ENCODE results near the gene SLIT3.

SLIT3 gene

GRCh38 chr5:169260896-169261569 lies 39.9 kb downstream of the SLIT3 start:
- DNase-seq = no peak

GRCh38 chr5:169258372-169259000 lies 42.5 kb downstream of the SLIT3 start:
- DNase-seq = no peak

GRCh38 chr5:169256191-169256590 lies 44.7 kb downstream of the SLIT3 start:
- no peak for DNase-seq

- no peak for DNase-seq
Measured at GRCh38 chr5:169253071-169253470, 47.9 kb downstream of the SLIT3 start.

DNA sequence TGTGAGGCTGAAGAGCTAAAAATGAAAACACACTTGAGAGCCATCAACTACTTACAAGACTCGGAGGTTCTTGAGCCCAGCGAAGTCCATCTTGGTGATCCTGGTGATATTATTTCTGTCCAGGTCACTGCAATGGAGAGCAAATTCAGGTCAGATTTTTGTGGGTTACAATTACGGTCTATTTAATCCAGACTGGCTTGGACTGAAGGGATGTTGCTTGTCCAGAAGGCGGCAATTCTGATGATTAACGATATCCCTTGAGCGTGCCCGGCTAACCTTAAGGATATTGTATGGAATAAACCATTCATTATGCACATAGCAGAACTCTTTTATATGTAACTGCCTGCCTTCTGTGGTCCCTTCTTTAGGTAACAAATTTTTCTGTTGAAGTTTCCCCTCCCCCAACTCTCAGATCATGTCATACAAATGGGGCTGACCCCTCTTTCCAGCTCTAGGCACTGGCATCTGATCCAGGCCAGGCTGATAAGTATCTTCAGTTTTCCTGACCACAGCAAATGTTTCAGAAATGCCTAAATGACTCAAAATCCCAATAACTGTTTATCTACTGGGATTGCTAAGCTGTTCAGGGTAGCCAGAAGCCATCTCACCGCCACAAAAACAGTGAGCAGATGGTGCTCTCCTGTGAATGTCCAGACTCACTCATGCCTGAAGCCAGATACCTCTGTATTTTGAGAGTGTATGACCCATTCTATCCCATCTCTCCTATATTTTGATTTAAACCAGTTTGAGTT lies 49.4 kb downstream of the SLIT3 start:
- DNase-seq = no peak

DNA sequence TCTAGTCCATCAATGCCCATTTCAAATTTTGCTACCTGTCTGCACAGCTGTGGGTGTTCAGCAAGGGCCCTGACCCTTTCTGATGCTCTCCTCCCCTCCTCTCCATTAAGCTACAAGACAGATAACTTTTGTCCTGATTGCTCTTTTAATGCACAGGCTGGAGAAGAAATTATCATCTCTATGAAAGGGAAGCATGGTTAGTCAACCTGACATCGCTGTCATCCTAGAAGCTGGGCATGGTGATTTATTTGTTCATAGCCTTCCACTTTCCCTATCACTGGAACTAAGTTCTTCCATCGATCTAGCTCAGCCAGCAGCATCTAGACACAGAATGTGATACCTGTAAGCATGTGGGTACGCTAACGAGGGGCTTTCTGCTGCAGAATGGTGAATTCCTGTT lies 50.1 kb downstream of the SLIT3 start:
- DNase-seq = no peak

DNA sequence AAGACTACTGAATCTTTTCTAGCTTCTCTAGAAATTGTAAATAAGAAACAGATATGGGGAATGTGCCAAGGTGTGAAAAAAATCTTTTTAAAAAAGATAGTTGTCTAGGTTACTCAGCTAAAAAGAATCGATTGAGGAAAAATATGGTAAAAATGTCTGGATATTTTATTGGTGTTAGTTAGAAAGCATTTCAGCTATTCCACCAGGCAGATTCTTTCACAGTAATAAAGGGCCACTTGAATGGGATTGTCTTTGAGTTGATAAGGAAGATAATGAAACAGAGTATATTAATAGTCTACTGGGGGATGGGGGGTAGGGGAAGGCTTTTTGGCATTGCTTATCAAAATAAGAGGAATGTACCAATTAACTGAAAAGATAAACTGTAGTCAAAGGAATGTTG lies 51.9 kb downstream of the SLIT3 start:
- DNase-seq = no peak

DNA sequence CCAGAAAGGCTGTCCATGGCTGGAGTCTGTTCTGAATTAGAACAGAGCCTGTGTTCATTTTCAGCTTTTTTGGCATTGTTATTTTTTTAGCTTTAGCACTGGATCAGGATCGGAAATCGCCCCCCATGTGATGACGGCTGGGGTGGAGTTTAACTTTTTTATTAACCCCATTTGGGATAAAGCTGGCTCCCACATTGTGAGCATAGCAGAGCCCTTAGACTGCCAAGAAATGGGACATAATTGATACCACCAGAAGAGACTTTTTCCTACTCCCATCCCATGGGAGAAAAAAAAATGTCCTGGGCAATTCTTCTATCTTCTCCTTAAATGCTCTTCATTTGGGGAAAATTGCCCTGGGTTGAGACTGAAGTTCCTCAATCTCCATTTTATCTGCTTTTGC lies 52.4 kb downstream of the SLIT3 start:
- DNase-seq = no peak

- DNase-seq = no peak
Measured at GRCh38 chr5:169244812-169245211, 56.1 kb downstream of the SLIT3 start.

- no peak for DNase-seq
Measured at GRCh38 chr5:169243651-169244422, 57.1 kb downstream of the SLIT3 start.

- DNase-seq = no peak
Measured at GRCh38 chr5:169242849-169243186, 58.1 kb downstream of the SLIT3 start.

- no peak for DNase-seq
Measured at GRCh38 chr5:169242175-169242848, 58.6 kb downstream of the SLIT3 start.

DNA sequence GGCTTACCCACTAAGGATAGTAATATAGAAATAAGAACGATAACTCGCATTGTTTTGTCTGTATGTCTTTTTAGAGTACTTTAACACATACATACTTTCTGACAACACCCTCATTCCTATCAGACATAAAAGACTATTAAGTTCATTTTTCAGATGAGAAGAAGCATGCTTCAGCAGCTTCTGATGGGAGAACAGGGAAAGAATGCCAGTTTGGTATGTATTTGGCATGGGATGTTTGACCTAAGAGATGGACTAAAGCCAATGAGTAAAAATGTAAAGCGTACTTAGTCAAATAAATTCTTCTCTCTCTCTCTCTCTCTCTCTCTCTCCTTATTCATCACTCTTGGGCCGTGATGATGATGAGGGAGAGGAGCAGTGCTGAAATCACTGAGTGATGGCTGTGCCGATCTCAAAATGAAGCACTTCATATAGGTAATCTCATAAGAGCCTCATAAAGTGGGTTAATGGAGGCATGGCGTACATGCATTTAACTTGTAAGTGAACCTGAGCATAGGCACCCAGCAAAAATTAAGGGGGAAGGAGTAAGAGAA lies 71.5 kb downstream of the SLIT3 start:
- no peak for DNase-seq

- DNase-seq = no peak
Measured at GRCh38 chr5:169226895-169227294, 74.0 kb downstream of the SLIT3 start.

DNA sequence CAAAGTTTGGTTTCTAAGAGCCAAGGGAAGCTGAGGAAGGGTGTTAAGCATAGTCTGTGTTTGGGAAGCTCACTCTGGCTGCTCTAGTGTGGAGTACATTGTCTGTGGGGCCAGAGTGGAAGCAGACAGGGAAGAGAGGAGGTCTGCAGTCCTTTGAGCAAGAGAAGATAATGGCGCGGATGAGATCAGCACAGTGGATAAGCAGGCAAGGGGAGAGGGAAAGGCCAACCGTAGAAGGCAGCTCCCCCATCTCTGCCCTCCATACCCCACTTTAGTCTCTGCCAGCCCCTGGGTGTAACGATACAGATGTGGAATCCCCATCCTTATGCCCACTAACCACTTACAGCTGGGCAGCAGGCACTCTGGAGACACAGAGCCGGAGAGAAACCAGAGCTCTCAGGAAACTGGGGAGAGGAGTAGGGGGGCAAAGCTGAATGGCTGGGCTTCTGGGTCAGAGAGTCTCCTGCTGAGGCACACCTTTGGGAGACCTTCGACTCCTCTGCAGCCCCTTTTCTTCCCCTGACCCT lies 75.0 kb downstream of the SLIT3 start:
- DNase-seq = no peak

DNA sequence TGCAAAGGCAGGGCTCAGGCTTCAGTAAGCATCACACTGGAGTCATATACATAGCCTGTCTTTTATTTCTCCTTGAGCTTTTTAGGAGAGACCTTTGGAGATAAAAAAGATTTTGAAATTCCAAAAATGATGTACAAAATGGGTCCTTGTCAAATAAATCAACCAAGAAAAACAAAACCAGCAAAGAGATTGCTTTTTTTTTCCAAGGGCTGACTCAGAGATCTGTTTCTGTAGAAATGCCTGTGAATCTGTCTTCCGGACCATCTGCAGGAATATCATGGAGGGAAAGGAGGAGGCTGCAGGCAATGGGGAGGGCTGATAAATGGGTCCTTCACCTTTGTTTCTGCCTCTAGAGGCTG lies 77.4 kb downstream of the SLIT3 start:
- DNase-seq = no peak

DNA sequence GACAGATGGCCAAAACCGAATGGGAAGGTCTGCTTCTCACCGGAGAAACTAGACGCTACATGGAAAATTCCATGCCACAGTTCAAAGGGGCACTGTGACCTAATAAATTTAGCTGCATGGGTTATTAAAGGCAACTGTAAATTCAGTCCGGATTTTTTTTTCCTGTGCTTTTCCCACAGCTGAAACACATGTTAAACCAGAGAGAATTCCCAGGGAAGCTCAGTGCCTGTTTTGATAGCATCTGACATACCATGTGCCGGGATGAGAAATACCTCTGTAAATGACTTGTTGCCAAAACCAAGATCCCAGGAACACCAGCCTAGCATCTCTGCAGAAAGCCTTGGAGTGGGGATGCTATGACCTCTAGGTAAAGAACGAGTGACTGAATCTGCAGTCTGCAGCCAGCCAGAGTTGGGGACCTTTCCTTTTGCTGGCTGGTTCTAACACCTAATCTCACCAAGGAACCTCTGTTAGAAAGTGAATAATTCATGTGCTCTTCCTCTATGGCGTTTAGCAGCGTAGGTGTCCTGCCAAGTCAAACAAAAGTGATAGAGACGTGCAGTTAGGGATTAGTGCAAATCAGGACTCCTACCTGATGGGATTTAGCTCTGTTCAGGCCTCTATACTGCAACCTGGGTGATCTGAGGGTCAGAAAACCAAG lies 77.9 kb downstream of the SLIT3 start:
- DNase-seq = no peak

GRCh38 chr5:169221519-169221918 lies 79.4 kb downstream of the SLIT3 start:
- no peak for DNase-seq

DNA sequence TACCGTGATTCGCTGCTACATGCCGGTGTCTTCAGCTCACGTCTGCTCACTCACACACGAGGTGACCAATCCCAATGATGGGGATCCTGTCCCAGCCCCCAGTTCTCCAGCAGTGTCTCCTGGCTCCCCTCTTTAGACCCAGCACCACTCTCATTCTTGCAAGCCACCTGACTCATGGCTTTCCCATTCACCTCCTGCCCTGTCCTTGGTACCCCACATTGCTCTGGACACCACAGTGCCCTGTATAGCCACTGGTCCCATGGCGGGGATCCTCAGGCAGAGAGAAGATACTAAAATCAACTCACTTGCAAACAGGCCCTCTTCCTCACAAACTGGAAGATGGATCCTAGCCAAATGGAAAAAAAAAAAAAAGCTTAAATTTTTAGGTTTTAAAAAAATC lies 81.0 kb downstream of the SLIT3 start:
- DNase-seq = no peak

GRCh38 chr5:169219351-169219750 lies 81.6 kb downstream of the SLIT3 start:
- no peak for DNase-seq

DNA sequence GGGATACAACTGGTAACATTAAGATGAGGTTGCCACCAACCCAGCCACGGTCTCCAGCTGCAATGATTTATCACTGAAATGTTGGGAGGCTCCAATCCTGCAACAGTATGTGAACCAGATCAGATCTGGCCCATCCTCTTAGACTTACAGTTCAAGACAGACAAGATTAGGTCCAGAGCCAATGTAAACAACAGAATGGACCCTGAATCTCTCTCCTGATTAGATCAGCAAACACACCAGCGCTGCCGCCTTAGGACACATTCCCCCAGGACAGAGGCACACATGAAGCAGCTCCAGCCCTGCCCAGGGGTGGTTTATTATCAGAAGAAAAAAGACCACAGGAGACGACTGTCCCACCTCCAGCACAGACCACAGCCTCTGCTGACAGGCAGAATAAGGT lies 82.1 kb downstream of the SLIT3 start:
- DNase-seq = no peak

DNA sequence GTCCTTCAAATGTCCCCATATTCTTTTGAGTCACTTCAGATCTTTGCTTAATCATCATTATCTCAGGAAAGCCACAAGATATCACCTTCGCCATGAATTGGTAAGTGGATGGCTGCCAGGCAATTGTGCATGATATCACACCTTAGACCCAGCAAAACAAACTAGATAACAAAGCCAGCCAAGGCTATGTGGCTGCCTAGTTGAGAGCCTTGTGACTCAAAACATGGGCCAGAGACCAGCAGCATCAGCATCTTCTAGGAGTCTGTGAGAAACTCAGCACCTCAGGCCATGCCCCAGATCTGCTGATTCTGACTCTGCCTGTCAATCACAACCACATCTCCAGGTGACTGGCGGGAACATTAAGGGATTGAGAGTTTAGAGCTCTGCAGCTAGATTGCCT lies 82.8 kb downstream of the SLIT3 start:
- DNase-seq = no peak
